ENCODE measurements around the gene HACL1. TPM values are rescaled to one million over a fixed set of nuclear protein-coding genes. Genes with fewer than 3 reads are reported as not detected.
"Not testable (repeated sequence)": the region's sequence is repeated elsewhere in the genome, so short reads cannot be mapped to it uniquely, and the experiment has no call there.

The HACL1 gene
- total RNA-seq, 1 experiment from 2014 or later: 44.9 TPM

DNA sequence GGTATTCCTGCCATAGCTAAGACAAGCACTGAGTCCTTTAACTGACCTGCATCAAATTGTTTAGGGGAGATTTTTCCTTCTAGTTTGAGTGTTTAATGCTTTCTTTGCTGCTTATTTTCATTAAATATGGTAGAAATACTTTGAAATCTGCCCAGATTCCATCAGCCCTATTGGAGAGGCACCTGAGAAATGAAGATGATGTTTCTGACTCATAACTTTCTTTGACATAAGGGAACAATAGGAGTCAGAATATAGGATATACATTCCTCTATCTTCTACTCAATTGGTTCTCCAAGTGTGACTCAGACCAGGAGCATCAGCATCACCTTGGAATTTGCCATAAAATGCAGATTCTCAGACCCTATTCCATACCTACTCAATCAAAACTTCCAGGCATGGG lies 27.6 kb upstream of the HACL1 start (continued):
- TF ChIP-seq, protein P1, sequence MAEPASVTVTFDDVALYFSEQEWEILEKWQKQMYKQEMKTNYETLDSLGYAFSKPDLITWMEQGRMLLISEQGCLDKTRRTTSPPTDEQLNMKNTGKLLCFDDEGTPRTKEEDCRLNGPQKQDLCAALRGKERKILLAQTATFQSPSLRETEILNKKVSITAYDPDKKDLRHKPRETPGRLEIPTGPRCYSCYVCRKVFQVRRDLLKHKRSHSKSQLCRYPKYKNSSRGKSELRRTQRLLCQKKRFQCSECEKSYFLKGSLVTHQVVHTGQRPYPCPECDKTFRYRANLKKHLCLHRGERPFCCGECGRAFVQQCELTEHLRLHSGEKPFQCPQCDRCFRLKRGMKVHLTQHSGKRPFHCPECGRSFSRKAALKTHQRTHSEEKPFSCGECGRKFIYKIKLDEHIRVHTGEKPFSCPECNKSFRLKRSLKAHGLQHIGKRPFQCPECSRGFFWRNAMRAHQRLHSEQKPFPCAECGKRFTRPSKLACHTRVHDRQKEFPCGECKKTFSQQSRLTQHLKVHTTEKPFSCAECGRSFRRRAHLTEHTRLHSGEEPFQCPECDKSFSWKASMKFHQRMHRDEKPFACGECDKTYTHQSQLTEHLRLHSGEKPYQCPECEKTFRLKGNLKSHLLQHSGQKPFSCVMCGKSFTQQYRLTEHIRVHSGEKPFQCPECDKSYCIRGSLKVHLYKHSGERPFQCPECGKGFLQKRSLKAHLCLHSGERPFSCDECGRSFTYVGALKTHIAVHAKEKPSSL (CRISPR knock-in tag; conservative IDR thresholded peaks at IDR 0.05): no peak
- TF ChIP-seq, protein P2, sequence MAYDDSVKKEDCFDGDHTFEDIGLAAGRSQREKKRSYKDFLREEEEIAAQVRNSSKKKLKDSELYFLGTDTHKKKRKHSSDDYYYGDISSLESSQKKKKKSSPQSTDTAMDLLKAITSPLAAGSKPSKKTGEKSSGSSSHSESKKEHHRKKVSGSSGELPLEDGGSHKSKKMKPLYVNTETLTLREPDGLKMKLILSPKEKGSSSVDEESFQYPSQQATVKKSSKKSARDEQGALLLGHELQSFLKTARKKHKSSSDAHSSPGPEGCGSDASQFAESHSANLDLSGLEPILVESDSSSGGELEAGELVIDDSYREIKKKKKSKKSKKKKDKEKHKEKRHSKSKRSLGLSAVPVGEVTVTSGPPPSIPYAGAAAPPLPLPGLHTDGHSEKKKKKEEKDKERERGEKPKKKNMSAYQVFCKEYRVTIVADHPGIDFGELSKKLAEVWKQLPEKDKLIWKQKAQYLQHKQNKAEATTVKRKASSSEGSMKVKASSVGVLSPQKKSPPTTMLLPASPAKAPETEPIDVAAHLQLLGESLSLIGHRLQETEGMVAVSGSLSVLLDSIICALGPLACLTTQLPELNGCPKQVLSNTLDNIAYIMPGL (CRISPR knock-in tag; IDR thresholded peaks at IDR 0.05): no peak
- TF ChIP-seq, protein P3, sequence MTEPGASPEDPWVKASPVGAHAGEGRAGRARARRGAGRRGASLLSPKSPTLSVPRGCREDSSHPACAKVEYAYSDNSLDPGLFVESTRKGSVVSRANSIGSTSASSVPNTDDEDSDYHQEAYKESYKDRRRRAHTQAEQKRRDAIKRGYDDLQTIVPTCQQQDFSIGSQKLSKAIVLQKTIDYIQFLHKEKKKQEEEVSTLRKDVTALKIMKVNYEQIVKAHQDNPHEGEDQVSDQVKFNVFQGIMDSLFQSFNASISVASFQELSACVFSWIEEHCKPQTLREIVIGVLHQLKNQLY (CRISPR knock-in tag; IDR thresholded peaks at IDR 0.05): no peak
- TF ChIP-seq SOX15 (CRISPR knock-in tag; IDR thresholded peaks at IDR 0.05) (no peak), RELA (CRISPR knock-in tag; IDR thresholded peaks at IDR 0.05; ENCODE audit: borderline replicate concordance) (no peak)

DNA sequence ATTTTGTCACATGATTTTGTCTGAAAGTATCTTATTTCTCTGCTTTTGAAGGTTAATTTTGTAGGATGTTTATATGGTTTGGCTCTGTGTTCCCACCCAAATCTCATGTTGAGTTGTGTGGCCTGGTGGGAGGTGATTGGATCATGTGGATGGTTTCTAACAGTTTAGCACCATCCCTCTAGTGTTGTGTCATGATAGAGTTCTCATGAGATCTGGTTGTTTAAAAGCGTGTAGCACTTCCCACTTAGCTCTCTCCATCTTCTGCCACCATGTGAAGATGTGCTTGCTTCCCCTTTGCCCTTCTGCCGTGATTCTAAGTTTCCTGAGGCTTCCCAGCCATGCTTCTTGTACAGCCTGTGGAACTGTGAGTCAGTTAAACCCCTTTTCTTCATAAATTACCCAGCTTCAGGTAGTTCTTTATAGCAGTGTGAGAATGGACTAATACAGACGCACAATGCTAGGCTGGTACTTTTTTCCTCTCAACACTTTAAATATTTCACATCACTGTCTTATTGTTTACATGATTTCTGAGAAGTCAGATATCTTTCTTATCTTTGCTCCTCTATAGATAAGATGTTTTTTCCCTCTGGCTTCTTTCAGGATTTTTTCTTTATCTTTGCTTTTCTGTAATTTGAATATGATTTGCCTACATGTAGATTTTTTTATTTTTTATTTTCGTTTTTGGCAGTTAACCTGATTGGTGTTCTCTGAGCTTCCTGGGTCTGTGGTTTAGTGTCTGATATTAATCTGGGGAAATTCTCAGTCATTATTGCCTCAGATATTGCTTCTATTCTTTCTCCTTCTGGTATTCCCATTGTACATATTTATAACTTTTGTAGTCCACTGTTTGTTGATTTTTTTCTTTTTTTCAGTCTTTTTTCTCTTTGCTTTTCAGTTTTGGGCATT lies 22.4 kb upstream of the HACL1 start:
- ChIA-PET POLR2A (interaction anchor here (0.7 kb wide), 1 partner anchor 12 kb away, joined by 3 read pairs; no protein-coding TSS in a partner anchor), CTCF (no interaction called here)
- H3K27me3 Mint-ChIP-seq (ENCODE audit: low read depth): peaks cover 2% of the 10 kb centered on the region; the same call in 1 of the 2 replicates
- TF ChIP-seq, protein P4, sequence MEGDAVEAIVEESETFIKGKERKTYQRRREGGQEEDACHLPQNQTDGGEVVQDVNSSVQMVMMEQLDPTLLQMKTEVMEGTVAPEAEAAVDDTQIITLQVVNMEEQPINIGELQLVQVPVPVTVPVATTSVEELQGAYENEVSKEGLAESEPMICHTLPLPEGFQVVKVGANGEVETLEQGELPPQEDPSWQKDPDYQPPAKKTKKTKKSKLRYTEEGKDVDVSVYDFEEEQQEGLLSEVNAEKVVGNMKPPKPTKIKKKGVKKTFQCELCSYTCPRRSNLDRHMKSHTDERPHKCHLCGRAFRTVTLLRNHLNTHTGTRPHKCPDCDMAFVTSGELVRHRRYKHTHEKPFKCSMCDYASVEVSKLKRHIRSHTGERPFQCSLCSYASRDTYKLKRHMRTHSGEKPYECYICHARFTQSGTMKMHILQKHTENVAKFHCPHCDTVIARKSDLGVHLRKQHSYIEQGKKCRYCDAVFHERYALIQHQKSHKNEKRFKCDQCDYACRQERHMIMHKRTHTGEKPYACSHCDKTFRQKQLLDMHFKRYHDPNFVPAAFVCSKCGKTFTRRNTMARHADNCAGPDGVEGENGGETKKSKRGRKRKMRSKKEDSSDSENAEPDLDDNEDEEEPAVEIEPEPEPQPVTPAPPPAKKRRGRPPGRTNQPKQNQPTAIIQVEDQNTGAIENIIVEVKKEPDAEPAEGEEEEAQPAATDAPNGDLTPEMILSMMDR (IDR thresholded peaks at IDR 0.05): no peak
- no peak for TF ChIP-seq ZNF138 (CRISPR knock-in tag; conservative IDR thresholded peaks at IDR 0.05)
- DNase-seq (ENCODE audit: low spot score) (no peak), ATAC-seq (no peak)
- peaks cover 48% of the 10 kb centered on the region for H3K9me3 Mint-ChIP-seq
- peaks cover 37% of the 10 kb centered on the region for H3K36me3 Mint-ChIP-seq
- no peaks in the 10 kb centered on the region for H3K4me1 Mint-ChIP-seq
- H3K27ac Mint-ChIP-seq: no peak overlapping the region
- no peak overlapping the region for H3K4me3 Mint-ChIP-seq

DNA sequence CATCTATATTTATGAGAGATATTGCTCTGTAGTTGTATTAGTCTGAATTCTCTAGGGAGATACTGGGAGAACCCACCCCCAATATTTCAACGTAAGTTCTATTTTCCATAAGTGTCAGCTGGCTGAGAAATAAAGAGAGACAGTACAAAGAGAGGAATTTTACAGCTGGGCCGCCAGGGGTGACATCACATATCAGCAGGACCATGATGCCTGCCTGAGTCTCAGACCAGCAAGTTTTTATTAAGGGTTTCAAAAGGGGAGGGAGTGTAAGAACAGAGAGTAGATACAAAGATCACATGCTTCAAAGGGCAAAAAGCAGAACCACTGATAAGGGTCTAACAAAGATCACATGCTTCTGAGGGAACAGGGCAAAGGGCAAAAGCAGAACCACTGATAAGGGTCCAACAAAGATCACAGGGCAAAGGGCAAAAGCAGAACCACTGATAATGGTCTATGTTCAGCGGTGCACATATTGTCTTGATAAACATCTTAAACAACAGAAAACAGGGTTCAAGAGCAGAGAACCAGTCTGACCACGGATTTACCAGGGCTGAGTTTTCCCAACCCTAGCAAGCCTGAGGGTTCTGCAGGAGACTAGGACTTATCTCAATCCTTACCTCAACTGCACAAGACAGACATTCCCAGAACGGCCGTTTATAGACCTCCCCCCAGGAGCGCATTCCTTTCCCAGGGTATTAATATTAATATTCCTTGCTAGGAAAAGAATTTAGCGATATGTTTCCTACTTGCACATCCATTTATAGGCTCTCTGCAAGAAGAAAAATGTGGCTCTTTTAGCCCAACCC lies 18.5 kb upstream of the HACL1 start:
- CTCF ChIA-PET: not testable (repeated sequence)

DNA sequence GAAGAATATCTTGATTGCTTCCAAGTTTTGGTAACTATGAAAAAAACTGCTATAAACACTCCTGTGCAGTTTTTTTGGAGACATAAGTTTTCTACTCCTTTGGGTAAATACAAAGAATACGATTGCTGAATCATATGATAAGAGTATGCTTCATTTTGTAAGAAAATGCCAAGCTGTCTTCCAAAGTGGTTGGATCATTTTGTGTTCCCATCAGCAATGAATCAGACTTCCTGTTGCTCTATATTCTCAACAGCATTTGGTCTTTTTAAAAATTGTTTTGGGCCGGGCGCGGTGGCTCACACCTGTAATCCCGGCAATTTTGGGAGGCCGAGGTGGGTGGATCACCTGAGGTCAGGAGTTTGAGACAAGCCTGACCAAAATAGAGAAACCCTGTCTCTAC lies 14.7 kb upstream of the HACL1 start:
- Mint-ChIP-seq H3K27ac (no peak overlapping the region), H3K4me1 (0 out of 2 replicates have a peak, but pooled peaks cover 5% of the 10 kb centered on the region), H3K4me3 (no peak overlapping the region), H3K36me3 (peaks cover 25% of the 10 kb centered on the region), H3K27me3 (ENCODE audit: low read depth) (no peaks in the 10 kb centered on the region), H3K9me3 (peaks cover 37% of the 10 kb centered on the region)
- ChIA-PET POLR2A (no interaction called here), CTCF (no interaction called here)
- no peak for ATAC-seq
- DNase-seq (ENCODE audit: low spot score): no peak
- TF ChIP-seq, protein P2 (CRISPR knock-in tag; IDR thresholded peaks at IDR 0.05): no peak
- TF ChIP-seq NFYB (CRISPR knock-in tag; conservative IDR thresholded peaks at IDR 0.05; ENCODE audit: low read depth) (no peak), FOXK1 (CRISPR knock-in tag; IDR thresholded peaks at IDR 0.05) (no peak), ZNF416 (CRISPR knock-in tag; IDR thresholded peaks at IDR 0.05) (no peak)
- TF ChIP-seq, protein P5, sequence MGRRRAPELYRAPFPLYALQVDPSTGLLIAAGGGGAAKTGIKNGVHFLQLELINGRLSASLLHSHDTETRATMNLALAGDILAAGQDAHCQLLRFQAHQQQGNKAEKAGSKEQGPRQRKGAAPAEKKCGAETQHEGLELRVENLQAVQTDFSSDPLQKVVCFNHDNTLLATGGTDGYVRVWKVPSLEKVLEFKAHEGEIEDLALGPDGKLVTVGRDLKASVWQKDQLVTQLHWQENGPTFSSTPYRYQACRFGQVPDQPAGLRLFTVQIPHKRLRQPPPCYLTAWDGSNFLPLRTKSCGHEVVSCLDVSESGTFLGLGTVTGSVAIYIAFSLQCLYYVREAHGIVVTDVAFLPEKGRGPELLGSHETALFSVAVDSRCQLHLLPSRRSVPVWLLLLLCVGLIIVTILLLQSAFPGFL (CRISPR knock-in tag; IDR thresholded peaks at IDR 0.05; ENCODE audit: borderline replicate concordance): no peak
- TF ChIP-seq, protein P6, sequence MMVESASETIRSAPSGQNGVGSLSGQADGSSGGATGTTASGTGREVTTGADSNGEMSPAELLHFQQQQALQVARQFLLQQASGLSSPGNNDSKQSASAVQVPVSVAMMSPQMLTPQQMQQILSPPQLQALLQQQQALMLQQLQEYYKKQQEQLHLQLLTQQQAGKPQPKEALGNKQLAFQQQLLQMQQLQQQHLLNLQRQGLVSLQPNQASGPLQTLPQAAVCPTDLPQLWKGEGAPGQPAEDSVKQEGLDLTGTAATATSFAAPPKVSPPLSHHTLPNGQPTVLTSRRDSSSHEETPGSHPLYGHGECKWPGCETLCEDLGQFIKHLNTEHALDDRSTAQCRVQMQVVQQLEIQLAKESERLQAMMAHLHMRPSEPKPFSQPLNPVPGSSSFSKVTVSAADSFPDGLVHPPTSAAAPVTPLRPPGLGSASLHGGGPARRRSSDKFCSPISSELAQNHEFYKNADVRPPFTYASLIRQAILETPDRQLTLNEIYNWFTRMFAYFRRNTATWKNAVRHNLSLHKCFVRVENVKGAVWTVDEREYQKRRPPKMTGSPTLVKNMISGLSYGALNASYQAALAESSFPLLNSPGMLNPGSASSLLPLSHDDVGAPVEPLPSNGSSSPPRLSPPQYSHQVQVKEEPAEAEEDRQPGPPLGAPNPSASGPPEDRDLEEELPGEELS (CRISPR knock-in tag; IDR thresholded peaks at IDR 0.05): no peak
- TF ChIP-seq, protein P7, sequence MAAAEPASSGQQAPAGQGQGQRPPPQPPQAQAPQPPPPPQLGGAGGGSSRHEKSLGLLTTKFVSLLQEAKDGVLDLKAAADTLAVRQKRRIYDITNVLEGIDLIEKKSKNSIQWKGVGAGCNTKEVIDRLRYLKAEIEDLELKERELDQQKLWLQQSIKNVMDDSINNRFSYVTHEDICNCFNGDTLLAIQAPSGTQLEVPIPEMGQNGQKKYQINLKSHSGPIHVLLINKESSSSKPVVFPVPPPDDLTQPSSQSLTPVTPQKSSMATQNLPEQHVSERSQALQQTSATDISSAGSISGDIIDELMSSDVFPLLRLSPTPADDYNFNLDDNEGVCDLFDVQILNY (CRISPR knock-in tag; IDR thresholded peaks at IDR 0.05): no peak

More for the DNA sequence above, 18.5 kb upstream of the HACL1 start:
- ATAC-seq; H3K4me3 Mint-ChIP-seq; H3K27ac Mint-ChIP-seq; H3K4me1 Mint-ChIP-seq; POLR2A ChIA-PET; H3K27me3 Mint-ChIP-seq (ENCODE audit: low read depth); DNase-seq (ENCODE audit: low spot score): not testable (repeated sequence)
- peaks cover 59% of the 10 kb centered on the region for H3K9me3 Mint-ChIP-seq
- H3K36me3 Mint-ChIP-seq: peaks cover 41% of the 10 kb centered on the region

All from WTC11 (cell line).